ENCODE measurements around the gene HECTD1. TPM values are rescaled to one million over a fixed set of nuclear protein-coding genes. Genes with fewer than 3 reads are reported as not detected.
"Not testable (repeated sequence)": the region's sequence is repeated elsewhere in the genome, so short reads cannot be mapped to it uniquely, and the experiment has no call there.

The HECTD1 gene
- total RNA-seq, 1 experiment from 2014 or later: 160 TPM

GRCh38 chr14:31068235-31068634 lies 139.4 kb downstream of the HECTD1 start:
- CTCF ChIA-PET: no interaction called here
- H3K27me3 ChIP-seq (ENCODE audit: insufficient read depth, low read length): no peaks in the 10 kb centered on the region
- ATAC-seq (no peak), DNase-seq (ENCODE audit: low read depth, low spot score) (no peak)
- H3K9me2 ChIP-seq (ENCODE audit: insufficient read depth): no peaks in the 10 kb centered on the region
- peaks cover 0 to 4% of the 10 kb centered on the region in 2 experiments; a peak in 2 of 4 replicates for H3K4me1 ChIP-seq (ENCODE audit: control insufficient read depth in 1 of 2, insufficient read depth in 2 of 2, low read length in 2 of 2)
- H3K9me3 ChIP-seq (ENCODE audit: control insufficient read depth in 1 of 2, insufficient read depth in 1 of 2, low read depth in 1 of 2, low read length in 2 of 2): no peaks in the 10 kb centered on the region
- H3K36me3 ChIP-seq (ENCODE audit: control insufficient read depth in 1 of 2, insufficient read depth in 2 of 2, low read length in 2 of 2): no peaks in the 10 kb centered on the region
- no peak overlapping the region for H3K9ac ChIP-seq (ENCODE audit: low read length)
- no TSS peak for BruUV-seq (replicated peaks)
- no peak overlapping the region for H3K27ac ChIP-seq (ENCODE audit: low read depth, low read length)
- no peak overlapping the region for H3K4me3 ChIP-seq (replicated peaks in 1 of 2; ENCODE audit: low read depth in 1 of 2, low read length in 2 of 2)
- H4K20me1 ChIP-seq (ENCODE audit: insufficient read depth): no peaks in the 10 kb centered on the region
- H3K79me2 ChIP-seq (ENCODE audit: insufficient read depth, low read length): no peaks in the 10 kb centered on the region
- RAD21 ChIA-PET (ENCODE audit: low non-redundant PET in 1 of 2, low total read pairs in 2 of 2, uncharacterized antibody in 2 of 2, unreplicated experiment in 2 of 2): no interaction called here
- intact Hi-C loops (cut with micrococcal nuclease): no loop called here
- POLR2A ChIA-PET: no interaction called here
- H3K4me2 ChIP-seq (ENCODE audit: low read length): no peak overlapping the region
- no peak overlapping the region for H2AFZ ChIP-seq (ENCODE audit: low read depth, low read length, poor library complexity, severe bottlenecking)
- TF ChIP-seq, protein P1, sequence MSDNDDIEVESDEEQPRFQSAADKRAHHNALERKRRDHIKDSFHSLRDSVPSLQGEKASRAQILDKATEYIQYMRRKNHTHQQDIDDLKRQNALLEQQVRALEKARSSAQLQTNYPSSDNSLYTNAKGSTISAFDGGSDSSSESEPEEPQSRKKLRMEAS (IDR thresholded peaks at IDR 0.05): no peak
- TF ChIP-seq SIN3A (IDR thresholded peaks at IDR 0.05; ENCODE audit: low read depth) (no peak), SP1 (IDR thresholded peaks at IDR 0.05; ENCODE audit: low read depth) (no peak), ZBTB33 (IDR thresholded peaks at IDR 0.05; ENCODE audit: extremely low read depth, insufficient replicate concordance, low read length) (no peak), EZH2 (IDR thresholded peaks at IDR 0.05) (no peak), POLR2A (IDR thresholded peaks at IDR 0.05; ENCODE audit: borderline replicate concordance, extremely low read depth, insufficient read depth, insufficient read length) (no peak), EZH2phosphoT487 (IDR thresholded peaks at IDR 0.05; ENCODE audit: borderline replicate concordance) (no peak), ELF1 (IDR thresholded peaks at IDR 0.05; ENCODE audit: borderline replicate concordance, low read depth) (no peak), EGR1 (IDR thresholded peaks at IDR 0.05; ENCODE audit: low read depth) (no peak), SRF (IDR thresholded peaks at IDR 0.05; ENCODE audit: low read depth) (no peak), CTCF (IDR thresholded peaks at IDR 0.05 in 2 of 3, conservative IDR thresholded peaks at IDR 0.05 in 1 of 3; ENCODE audit: borderline replicate concordance in 1 of 3, insufficient read depth in 1 of 3, low read depth in 2 of 3, low read length in 2 of 3) (no peak), ZFX (IDR thresholded peaks at IDR 0.05) (no peak), CEBPB (IDR thresholded peaks at IDR 0.05; ENCODE audit: low read depth) (no peak), RAD21 (IDR thresholded peaks at IDR 0.05; ENCODE audit: low read depth) (no peak), CBX3 (IDR thresholded peaks at IDR 0.05; ENCODE audit: low read depth) (no peak), POLR2AphosphoS5 (IDR thresholded peaks at IDR 0.05; ENCODE audit: low read depth, low read length) (no peak)
- TF ChIP-seq, protein P2, sequence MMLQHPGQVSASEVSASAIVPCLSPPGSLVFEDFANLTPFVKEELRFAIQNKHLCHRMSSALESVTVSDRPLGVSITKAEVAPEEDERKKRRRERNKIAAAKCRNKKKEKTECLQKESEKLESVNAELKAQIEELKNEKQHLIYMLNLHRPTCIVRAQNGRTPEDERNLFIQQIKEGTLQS (IDR thresholded peaks at IDR 0.05): no peak

DNA sequence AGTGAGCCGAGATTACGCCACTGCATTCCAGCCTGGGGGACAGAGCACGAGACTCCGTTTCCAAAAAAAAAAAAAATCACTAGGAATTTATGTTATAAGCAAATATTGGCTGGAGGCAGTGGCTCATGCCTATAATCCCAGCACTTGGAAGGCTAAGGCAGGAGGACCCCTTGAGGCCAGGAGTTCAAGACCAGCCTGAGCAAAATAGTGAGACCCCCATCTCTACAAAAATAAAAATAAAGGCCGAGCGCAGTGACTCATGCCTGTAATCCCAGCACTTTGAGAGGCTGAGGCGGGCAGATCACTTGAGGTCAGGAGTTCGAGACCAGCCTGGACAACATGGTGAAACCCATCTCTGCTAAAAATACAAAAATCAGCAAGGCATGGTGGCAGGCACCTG lies 144.7 kb downstream of the HECTD1 start:
- H3K9me3 ChIP-seq (ENCODE audit: control insufficient read depth in 1 of 2, insufficient read depth in 1 of 2, low read depth in 1 of 2, low read length in 2 of 2); H3K27me3 ChIP-seq (ENCODE audit: insufficient read depth, low read length); H3K4me2 ChIP-seq (ENCODE audit: low read length); ATAC-seq; H3K9ac ChIP-seq (ENCODE audit: low read length); H3K9me2 ChIP-seq (ENCODE audit: insufficient read depth); RAD21 ChIA-PET (ENCODE audit: low non-redundant PET in 1 of 2, low total read pairs in 2 of 2, uncharacterized antibody in 2 of 2, unreplicated experiment in 2 of 2); H3K36me3 ChIP-seq (ENCODE audit: control insufficient read depth in 1 of 2, insufficient read depth in 2 of 2, low read length in 2 of 2); H3K4me3 ChIP-seq (replicated peaks in 1 of 2; ENCODE audit: low read depth in 1 of 2, low read length in 2 of 2); POLR2A ChIA-PET; H4K20me1 ChIP-seq (ENCODE audit: insufficient read depth); H3K79me2 ChIP-seq (ENCODE audit: insufficient read depth, low read length); CTCF ChIA-PET; BruUV-seq (replicated peaks); intact Hi-C loops (cut with micrococcal nuclease); H3K27ac ChIP-seq (ENCODE audit: low read depth, low read length); H2AFZ ChIP-seq (ENCODE audit: low read depth, low read length, poor library complexity, severe bottlenecking); DNase-seq (ENCODE audit: low read depth, low spot score): not testable (repeated sequence)
- peaks cover 15 to 18% of the 10 kb centered on the region in 2 experiments for H3K4me1 ChIP-seq (ENCODE audit: control insufficient read depth in 1 of 2, insufficient read depth in 2 of 2, low read length in 2 of 2)

Measured in HCT116 (cell line).